A673 (cell line): Measurements from ENCODE around the gene RELCH. TPM values are rescaled to one million over a fixed set of nuclear protein-coding genes. Genes with fewer than 3 reads are reported as not detected.

Experiments used
- BruUV-seq: library from RNA; stranded (reverse); fragments of 400-500 nt; replicated peaks from 2 replicates; lab custom pipeline; 2021; lab: Mats Ljungman, UMichigan
- CTCF ChIA-PET: fragments of 300-600 bp; sonication (Branson Sonifier 250); formaldehyde crosslinking; loops from one replicate; lab custom pipeline; 2022; ENCODE audit warnings: antibody characterized with exemption; lab: Charles Lee
- POLR2A ChIA-PET: fragments of 300-600 bp; sonication (Branson Sonifier 250); formaldehyde crosslinking; loops from one replicate; lab custom pipeline; 2022; ENCODE audit warnings: antibody characterized with exemption; ENCODE audit not compliant: low non-redundant PET; lab: Charles Lee
- DNase-seq: peaks from one replicate; pipeline ENCODE4 v3.0.0-alpha.2; 2015; ENCODE audit warnings: low spot score
- H3K27ac ChIP-seq: fragments of 200-600 bp; sonication (generic); 2 replicates; pipeline ENCODE4 v1.5.1; 2016; ENCODE audit warnings: mixed run types, low read depth, mild to moderate bottlenecking, mixed read lengths, antibody characterized with exemption, low read length; ENCODE audit not compliant: poor library complexity, severe bottlenecking
- H3K27me3 ChIP-seq: fragments of 200-600 bp; sonication (generic); replicated peaks from 2 replicates; pipeline ENCODE4 v1.6.1; 2017; ENCODE audit warnings: mixed run types, low read depth, mild to moderate bottlenecking, mixed read lengths, antibody characterized with exemption, low read length; ENCODE audit not compliant: insufficient read depth, poor library complexity
- H3K36me3 ChIP-seq: fragments of 200-600 bp; sonication (generic); 2 replicates; pipeline ENCODE4 v1.6.1; 2016; ENCODE audit warnings: mixed run types, mild to moderate bottlenecking, mixed read lengths, antibody characterized with exemption, low read length; ENCODE audit not compliant: insufficient read depth, poor library complexity, severe bottlenecking
- H3K4me1 ChIP-seq: fragments of 200-600 bp; sonication (generic); 2 replicates; pipeline ENCODE4 v1.6.1; 2017; ENCODE audit warnings: mixed run types, mild to moderate bottlenecking, mixed read lengths, antibody characterized with exemption, low read length; ENCODE audit not compliant: insufficient read depth, poor library complexity, severe bottlenecking
- H3K4me3 ChIP-seq: fragments of 200-600 bp; sonication (generic); 2 replicates; pipeline ENCODE4 v1.5.1; 2016; ENCODE audit warnings: low read depth, mixed run types, mild to moderate bottlenecking, mixed read lengths, low read length; ENCODE audit not compliant: poor library complexity, severe bottlenecking
- H3K9me3 ChIP-seq: fragments of 200-600 bp; sonication (generic); 2 replicates; pipeline ENCODE4 v1.6.1; 2016; ENCODE audit warnings: mixed run types, low read depth, mild to moderate bottlenecking, mixed read lengths, antibody characterized with exemption, low read length; ENCODE audit not compliant: poor library complexity, severe bottlenecking
- EZH2 ChIP-seq: fragments of 200-600 bp; sonication (generic); IDR thresholded peaks from 2 replicates; pipeline ENCODE4 v1.6.1; 2017; ENCODE audit warnings: borderline replicate concordance, low read depth, mild to moderate bottlenecking, mixed read lengths, antibody characterized with exemption, low read length; ENCODE audit not compliant: poor library complexity, severe bottlenecking
- intact Hi-C: fragments of 100-400 bp; cut with micrococcal nuclease; formaldehyde crosslinking; loops from one replicate; pipeline ENCODE4 v1.10.0; 2022; ENCODE audit not compliant: unreplicated experiment
- total RNA-seq: library from RNA; stranded (reverse); gene quantifications from 2 replicates; pipeline ENCODE4 v1.2.3, GENCODE V29; 2021
- TF ChIP-seq, protein P1 (sequence below): fragments of 300-800, 200-600 bp; sonication (generic); conservative IDR thresholded peaks from 2 replicates; pipeline ENCODE4 v1.5.1; 2017; ENCODE audit warnings: low read depth, mild to moderate bottlenecking, antibody characterized with exemption, low read length, moderate library complexity, mixed read lengths

Gene RELCH
- total RNA-seq, 1 experiment from 2014 or later = 29.2 TPM

- POLR2A ChIA-PET = no interaction called here
- BruUV-seq = no TSS peak
- no peak overlapping the region for H3K27ac ChIP-seq
- DNase-seq = no peak
- intact Hi-C loops = no loop called here
- H3K27me3 ChIP-seq = no peaks in the 10 kb centered on the region
- H3K4me1 ChIP-seq = no peaks in the 10 kb centered on the region
- H3K36me3 ChIP-seq = no peaks in the 10 kb centered on the region
- TF ChIP-seq, protein P1, sequence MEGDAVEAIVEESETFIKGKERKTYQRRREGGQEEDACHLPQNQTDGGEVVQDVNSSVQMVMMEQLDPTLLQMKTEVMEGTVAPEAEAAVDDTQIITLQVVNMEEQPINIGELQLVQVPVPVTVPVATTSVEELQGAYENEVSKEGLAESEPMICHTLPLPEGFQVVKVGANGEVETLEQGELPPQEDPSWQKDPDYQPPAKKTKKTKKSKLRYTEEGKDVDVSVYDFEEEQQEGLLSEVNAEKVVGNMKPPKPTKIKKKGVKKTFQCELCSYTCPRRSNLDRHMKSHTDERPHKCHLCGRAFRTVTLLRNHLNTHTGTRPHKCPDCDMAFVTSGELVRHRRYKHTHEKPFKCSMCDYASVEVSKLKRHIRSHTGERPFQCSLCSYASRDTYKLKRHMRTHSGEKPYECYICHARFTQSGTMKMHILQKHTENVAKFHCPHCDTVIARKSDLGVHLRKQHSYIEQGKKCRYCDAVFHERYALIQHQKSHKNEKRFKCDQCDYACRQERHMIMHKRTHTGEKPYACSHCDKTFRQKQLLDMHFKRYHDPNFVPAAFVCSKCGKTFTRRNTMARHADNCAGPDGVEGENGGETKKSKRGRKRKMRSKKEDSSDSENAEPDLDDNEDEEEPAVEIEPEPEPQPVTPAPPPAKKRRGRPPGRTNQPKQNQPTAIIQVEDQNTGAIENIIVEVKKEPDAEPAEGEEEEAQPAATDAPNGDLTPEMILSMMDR = no peak
- TF ChIP-seq EZH2 = no peak
- no peak overlapping the region for H3K4me3 ChIP-seq
- CTCF ChIA-PET = no interaction called here
- H3K9me3 ChIP-seq = no peaks in the 10 kb centered on the region
Observed at GRCh38 chr18:62152844-62153243, 34.2 kb upstream of the RELCH start.

DNA sequence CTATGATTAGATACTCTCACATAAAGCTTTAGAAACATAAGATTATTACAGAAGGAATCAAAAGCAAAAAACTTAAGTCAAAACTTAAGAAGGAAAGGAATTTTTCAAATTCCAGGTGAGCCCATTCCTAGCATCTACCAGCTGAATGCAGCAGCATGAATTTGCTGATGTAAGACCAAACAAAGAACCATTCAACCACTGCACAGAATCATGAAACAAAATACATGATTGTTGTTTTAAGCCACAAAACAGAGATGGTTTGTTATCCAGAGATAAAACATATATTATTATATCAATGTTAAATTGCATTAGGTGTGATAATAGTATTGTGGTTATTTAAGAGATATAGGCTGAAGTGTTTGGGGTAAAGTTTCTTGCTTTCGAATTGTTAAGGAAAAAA, 29.2 kb upstream of the RELCH start:
- Histone ChIP-seq H3K4me3 (no peak overlapping the region), H3K27ac (no peak overlapping the region), H3K4me1 (no peaks in the 10 kb centered on the region), H3K27me3 (no peaks in the 10 kb centered on the region), H3K9me3 (no peaks in the 10 kb centered on the region), H3K36me3 (no peaks in the 10 kb centered on the region)
- ChIA-PET CTCF (no interaction called here), POLR2A (no interaction called here)
- no peak for TF ChIP-seq EZH2
- TF ChIP-seq, protein P1 = no peak
- intact Hi-C loops = no loop called here
- no peak for DNase-seq
- BruUV-seq = no TSS peak

DNA sequence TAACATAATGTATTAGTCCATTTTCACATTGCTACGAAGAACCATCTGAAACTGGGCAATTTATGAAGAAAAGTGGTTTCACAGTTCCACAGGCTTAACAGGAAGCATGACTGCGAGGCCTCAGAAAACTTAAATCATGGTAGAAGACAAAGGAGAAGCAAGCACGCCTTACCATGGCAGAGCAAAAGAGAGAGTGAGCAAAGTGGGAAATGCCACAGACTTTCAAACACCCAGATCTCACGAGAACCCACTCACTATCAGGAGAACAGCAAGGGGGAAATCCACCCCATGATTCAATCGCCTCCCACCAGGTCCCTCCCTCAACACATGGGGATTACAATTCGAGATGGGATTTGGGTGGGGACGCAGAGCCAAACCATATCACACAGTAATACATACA, 22.7 kb upstream of the RELCH start:
- no peaks in the 10 kb centered on the region for H3K27me3 ChIP-seq
- no TSS peak for BruUV-seq
- intact Hi-C loops = no loop called here
- H3K27ac ChIP-seq = no peak overlapping the region
- no peaks in the 10 kb centered on the region for H3K4me1 ChIP-seq
- no peak for TF ChIP-seq EZH2
- TF ChIP-seq, protein P1 = no peak
- H3K36me3 ChIP-seq = no peaks in the 10 kb centered on the region
- H3K4me3 ChIP-seq = no peak overlapping the region
- POLR2A ChIA-PET = no interaction called here
- DNase-seq = no peak
- CTCF ChIA-PET = no interaction called here
- H3K9me3 ChIP-seq = no peaks in the 10 kb centered on the region
